ENCODE results near the gene TH.
A peak's percentile ranks its signal among the peaks of the same experiment; 100 is the strongest.

DNA sequence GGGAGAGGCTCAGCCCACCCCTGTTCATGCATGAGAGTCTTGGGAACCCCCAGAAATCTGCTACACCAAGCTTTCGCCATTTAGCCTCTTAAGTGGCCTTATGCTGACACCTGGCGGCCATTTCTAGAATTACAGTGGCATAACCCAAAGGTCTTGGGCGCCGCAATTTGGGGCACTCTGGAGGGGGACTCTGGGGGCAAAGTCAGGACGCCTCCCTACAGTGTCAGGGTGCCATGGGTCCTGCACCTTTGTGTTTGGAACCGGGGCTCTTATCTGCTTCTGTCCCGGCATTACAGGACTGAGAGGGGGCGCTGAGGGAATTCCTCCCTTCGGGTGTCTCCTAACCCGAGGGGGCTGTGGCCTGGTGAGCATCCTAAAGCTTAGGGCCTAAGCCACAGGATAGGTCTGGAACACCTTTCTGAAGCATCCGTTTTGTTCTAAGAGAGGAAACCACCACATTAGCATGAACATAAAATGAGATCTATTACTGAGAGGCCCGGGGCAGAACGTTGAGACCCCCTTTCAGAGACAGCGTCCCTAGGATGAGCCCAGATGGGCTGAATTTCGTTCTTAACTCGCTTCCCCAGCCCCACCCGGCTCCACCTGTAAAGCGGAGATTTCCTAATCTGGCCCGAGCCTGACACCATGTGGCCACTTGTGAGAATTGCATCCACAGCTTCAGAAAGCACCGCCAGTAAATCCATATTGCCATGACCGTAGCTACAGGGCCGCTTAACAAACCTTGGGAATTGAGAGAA, 19.9 kb downstream of the TH start:
- TF ChIP-seq, protein P1, sequence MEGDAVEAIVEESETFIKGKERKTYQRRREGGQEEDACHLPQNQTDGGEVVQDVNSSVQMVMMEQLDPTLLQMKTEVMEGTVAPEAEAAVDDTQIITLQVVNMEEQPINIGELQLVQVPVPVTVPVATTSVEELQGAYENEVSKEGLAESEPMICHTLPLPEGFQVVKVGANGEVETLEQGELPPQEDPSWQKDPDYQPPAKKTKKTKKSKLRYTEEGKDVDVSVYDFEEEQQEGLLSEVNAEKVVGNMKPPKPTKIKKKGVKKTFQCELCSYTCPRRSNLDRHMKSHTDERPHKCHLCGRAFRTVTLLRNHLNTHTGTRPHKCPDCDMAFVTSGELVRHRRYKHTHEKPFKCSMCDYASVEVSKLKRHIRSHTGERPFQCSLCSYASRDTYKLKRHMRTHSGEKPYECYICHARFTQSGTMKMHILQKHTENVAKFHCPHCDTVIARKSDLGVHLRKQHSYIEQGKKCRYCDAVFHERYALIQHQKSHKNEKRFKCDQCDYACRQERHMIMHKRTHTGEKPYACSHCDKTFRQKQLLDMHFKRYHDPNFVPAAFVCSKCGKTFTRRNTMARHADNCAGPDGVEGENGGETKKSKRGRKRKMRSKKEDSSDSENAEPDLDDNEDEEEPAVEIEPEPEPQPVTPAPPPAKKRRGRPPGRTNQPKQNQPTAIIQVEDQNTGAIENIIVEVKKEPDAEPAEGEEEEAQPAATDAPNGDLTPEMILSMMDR (IDR thresholded peaks at IDR 0.05; ENCODE audit: poor library complexity, severe bottlenecking) = peak; percentile 88
- TF ChIP-seq POLR2AphosphoS5 (IDR thresholded peaks at IDR 0.05) = no peak
